NOMO-1 treated with dmso at 0.1 percent for 144 hours (cell line): Measurements from ENCODE around the gene NHSL1.

Experiments used
- DNase-seq: peaks from one replicate; lab custom pipeline; 2025; ENCODE audit not compliant: unreplicated experiment; lab: John Stamatoyannopoulos, UW

The NHSL1 gene

GRCh38 chr6:138498629-138499302 lies 528 bp downstream of the NHSL1 start:
- no peak for DNase-seq

GRCh38 chr6:138497286-138497685 lies 2.0 kb downstream of the NHSL1 start:
- no peak for DNase-seq

GRCh38 chr6:138494312-138494711 lies 5.0 kb downstream of the NHSL1 start:
- no peak for DNase-seq

- no peak for DNase-seq
Observed at GRCh38 chr6:138493413-138493812, 5.9 kb downstream of the NHSL1 start.

- DNase-seq: no peak
Observed at GRCh38 chr6:138492871-138493270, 6.4 kb downstream of the NHSL1 start.

GRCh38 chr6:138492113-138492512 lies 7.2 kb downstream of the NHSL1 start:
- DNase-seq: no peak

GRCh38 chr6:138491017-138491416 lies 8.3 kb downstream of the NHSL1 start:
- DNase-seq: no peak

GRCh38 chr6:138489846-138490245 lies 9.4 kb downstream of the NHSL1 start:
- DNase-seq: no peak

GRCh38 chr6:138487102-138487604 lies 12.1 kb downstream of the NHSL1 start:
- no peak for DNase-seq

- DNase-seq: no peak
Observed at GRCh38 chr6:138486249-138487101, 12.8 kb downstream of the NHSL1 start.

GRCh38 chr6:138485586-138486248 lies 13.6 kb downstream of the NHSL1 start:
- no peak for DNase-seq

- no peak for DNase-seq
Observed at GRCh38 chr6:138485005-138485545, 14.2 kb downstream of the NHSL1 start.

- DNase-seq: no peak
Observed at GRCh38 chr6:138484018-138484731, 15.1 kb downstream of the NHSL1 start.

GRCh38 chr6:138482816-138483215 lies 16.5 kb downstream of the NHSL1 start:
- DNase-seq: no peak

GRCh38 chr6:138480279-138480949 lies 18.9 kb downstream of the NHSL1 start:
- no peak for DNase-seq

GRCh38 chr6:138477913-138478539 lies 21.3 kb downstream of the NHSL1 start:
- no peak for DNase-seq

- no peak for DNase-seq
Observed at GRCh38 chr6:138476116-138476515, 23.2 kb downstream of the NHSL1 start.

- DNase-seq: no peak
Observed at GRCh38 chr6:138473144-138473543, 26.1 kb downstream of the NHSL1 start.

- no peak for DNase-seq
Observed at GRCh38 chr6:138468320-138469015, 30.8 kb downstream of the NHSL1 start.
